HG03196 (cell line): ENCODE results near the gene SVOP.
"Not testable (repeated sequence)": the region's sequence is repeated elsewhere in the genome, so short reads cannot be mapped to it uniquely, and the experiment has no call there.

Experiments
- ATAC-seq: cut with Tn5 transposase; IDR thresholded peaks from one replicate; pipeline ENCODE4 v1.9.1; 2021; ENCODE audit not compliant: unreplicated experiment

SVOP gene

DNA sequence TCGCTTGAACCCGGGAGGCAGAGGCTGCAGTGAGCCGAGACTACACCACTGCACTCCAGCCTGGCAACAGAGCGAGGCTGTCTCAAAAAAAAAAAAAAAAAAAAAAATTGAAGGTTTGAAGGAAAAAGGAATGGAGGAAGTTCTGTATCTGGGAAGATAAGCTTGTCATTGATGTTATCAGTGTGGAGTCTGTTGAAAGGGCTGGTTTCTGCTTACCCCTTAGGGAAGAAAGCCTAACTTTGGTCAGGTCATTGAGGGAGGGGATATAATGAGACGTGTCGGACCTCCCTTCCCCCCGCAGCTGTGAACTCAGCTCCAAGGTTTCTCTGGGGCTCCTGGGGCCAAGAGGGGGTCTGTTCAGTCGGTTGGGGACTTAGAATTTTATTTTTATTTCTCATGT is 124.5 kb downstream of the SVOP start:
- ATAC-seq, result no peak

GRCh38 chr12:108895220-108895802 is 125.6 kb downstream of the SVOP start:
- no peak for ATAC-seq

GRCh38 chr12:108890208-108890607 is 130.7 kb downstream of the SVOP start:
- no peak for ATAC-seq

DNA sequence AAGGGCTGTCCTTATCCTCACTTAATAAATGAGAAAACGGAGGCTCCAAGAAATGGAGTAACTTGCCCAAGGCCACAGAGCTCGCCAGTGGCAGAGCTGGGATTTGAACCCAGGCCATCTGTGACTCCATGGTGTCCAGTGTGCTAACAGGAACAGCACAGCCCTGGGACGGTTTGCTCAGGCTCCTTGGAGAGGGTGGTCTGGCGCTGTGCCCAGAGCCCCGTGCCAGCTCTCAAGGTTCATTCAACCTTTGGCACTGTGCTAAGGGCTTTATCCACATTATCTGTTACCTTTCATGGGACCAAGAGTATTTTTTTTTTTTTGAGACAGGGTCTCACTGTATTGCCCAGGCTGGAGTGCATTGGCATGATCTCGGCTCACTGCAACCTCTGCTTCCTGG is 132.8 kb downstream of the SVOP start:
- ATAC-seq, result no peak

DNA sequence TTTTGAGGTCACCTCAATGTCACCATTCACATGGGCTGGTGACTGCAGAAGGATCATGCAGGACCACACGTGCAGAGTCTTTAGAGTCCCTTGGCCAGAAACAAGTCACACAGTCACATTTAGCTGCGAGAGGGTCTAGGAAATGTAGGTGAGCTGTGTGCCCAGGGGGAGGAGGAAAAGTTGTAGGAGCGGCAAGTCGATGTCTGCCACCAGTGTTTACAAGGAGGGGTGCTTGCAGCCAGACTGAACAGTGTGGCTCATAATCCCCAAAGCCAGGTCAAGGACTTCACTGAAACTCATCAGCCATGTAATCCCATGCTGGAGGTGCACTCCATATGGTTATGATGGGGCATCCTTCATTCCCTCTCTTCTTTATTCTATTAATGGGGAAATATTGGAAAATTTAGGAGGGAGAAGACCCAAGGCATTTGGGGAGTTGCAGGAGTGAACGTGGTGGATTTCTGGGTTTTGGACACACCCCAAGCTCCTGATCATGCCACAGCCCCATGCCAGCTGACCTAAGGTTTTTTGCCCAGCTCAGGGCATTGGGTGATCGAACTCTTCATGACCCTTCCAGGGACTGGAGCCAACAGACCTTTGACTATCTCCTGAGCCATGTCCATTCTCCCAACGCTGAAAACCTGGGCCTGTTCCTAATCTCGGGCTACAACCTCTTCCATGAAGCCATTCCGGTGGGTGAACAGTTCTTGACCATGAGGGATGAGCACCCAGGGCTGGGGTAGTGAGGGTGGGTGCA is 133.8 kb downstream of the SVOP start:
- no peak for ATAC-seq

DNA sequence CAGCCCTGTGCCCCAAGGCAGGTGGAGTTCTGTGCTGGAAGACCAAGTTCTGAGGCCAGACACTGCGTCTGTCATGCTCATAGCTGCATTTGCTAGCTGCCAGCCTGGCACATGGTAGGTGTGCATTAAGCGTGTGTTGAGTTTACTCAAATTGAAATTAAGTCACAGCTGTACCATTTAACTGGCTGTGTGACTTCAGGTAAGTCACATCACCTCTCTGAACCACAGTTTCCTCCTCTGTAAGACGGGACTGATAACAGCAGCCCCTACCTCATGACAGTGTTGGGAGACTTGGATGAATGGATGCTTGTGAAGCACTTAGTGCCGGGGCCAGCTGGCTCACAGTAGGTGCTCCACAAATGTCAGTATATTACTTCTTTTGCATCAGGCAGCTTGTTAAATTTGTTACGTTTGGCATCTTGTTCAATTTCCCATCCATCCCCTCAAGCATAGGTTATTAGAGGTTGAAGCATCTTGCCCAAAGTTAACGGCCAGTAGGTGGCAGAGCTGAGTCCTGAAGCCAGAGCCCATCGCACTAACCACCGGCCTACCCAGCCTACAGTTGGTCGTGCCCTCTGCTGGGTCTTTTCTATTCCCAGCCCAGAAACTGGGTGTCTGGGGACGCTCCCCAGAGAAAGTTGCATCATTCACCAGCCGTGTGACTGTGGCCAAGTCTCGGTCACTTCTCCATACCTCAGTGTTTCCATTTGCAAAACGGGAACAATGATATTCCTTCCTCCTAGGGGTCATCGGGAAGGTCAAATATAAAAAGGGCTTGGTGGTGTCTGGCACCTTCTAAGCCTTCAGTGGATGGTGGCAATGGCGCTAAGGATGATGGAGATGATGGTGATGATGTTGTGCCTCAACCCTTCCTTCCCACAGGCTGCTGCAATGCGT is 136.5 kb downstream of the SVOP start:
- ATAC-seq, result no peak

DNA sequence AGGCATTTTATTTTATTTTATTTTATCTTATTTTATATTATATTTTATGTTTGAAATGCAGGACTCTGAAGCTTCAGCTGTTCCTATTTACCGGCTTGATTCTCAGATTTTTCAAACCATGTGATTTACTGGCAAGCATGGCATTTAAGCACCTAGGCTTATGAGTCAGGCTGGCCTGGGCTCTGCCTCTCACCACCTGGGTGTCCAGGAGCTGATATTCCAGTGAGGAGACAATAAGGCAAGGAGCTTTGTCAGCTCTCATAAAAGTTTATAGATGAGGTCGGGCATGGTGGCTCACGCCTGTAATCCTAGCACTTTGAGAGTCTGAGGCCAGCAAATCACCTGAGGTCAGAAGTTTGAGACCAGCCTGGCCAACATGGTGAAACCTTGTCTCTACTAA is 138.9 kb downstream of the SVOP start:
- ATAC-seq, result no peak

DNA sequence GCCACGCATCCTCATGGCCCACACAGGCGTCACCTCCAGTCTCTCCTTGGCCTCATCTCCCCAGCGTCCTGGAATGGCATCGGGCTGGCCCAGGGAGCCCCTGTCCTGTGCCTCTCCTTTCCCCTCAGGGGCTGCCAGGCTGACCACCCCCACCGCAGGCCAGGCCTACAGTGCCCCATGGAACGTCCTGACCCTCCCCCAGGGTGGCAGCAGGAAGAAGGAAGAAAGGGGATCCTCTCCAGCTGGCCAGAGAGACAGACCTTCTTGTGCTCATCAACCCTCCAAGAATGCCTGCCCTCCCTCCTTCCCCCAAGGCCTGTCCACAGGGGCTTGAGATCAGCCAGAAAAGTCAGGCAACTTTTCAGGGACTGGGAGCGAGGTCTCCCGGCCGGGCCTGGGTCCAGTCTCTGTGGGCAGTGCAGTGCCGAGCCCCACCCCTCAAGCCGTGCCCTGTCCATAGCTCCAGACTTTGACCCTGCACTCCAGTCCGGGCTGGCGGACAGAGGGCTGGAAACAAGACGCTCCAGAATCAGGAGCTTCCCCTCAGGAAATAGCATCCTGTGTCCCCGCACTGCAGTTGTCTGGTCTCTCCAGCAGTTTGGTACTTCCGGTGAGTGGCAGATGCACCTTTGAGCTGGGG is 141.1 kb downstream of the SVOP start, which contains the start of gene DAO:
TSS of gene DAO (plus strand) at position 478 of the 640 bp plus-strand sequence. CDS start 4,915 bp downstream, outside the sequence.
- no peak for ATAC-seq

- no peak for ATAC-seq
Measured at GRCh38 chr12:108876550-108876949, 144.3 kb downstream of the SVOP start.

DNA sequence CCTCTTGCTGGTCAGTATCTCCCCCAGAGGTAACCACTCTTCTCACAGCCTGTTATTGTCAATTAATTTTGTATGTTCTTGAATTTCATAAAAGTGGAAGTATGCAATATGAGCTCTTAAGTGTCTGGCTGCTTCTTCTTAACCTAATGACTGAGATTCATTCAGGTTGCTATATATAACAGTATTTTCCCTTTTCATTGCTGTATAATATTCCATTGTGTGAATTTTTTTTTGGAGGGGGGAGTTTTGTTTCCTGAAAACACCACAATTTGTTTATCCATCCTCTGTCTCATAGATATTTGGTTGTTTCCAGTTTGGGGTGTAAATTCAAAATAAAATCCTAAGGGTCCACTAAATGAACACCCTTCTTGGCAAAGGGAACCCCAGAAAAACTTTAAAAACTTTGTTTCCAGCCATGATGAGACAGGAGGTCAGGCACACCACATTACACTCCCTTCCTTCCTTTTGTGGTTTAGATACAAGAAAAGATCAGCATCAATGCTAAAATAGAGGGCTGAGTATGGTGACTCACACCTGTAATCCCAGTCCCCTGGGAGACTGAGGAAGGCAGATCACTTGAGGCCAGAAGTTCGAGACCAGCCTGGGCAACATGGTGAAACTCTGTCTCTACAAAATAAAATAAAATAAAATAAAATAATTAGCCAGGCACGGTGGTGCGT is 145.0 kb downstream of the SVOP start:
- ATAC-seq, result no peak

DNA sequence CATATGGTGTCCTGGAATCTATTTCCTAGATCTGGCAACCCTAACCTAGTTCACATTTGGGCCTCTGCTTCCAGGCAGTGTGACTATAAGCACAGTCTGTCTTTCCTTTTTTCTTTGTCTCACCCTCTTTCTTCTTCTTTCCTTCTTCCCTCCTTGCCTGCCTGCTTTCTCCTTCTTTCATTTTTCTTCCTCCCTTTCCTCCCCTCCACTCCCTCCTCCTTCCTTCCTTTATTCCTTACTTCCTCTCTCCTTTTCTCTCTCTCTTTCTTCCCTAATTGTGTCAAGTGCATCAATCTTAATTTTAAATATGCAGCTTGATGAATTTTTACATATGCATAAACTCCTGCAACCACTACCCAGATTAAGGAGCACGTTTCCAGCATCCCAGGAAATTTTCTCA is 145.6 kb downstream of the SVOP start:
- ATAC-seq, result no peak

- ATAC-seq, result no peak
Measured at GRCh38 chr12:108868781-108869180, 152.1 kb downstream of the SVOP start.

DNA sequence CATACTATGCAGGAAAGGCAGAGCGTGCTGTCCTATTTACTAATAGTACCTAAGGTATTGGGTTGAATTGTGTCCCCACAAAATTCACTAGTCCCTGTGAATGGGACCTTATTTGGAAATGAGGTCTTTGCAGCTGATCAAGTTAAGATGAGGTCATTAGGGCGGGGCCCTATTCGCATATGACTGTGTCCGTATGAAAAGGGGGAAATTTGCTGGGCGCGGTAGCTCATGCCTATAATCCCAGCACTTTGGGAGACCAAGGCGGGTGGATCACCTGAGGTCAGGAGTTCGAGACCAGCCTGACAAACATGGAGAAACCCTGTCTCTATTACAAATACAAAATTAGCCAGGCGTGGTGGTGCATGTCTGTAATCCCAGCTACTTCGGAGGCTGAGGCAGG is 154.8 kb downstream of the SVOP start:
- not testable (repeated sequence) for ATAC-seq

GRCh38 chr12:108865169-108865568 is 155.7 kb downstream of the SVOP start:
- no peak for ATAC-seq

GRCh38 chr12:108862588-108862959 is 158.3 kb downstream of the SVOP start:
- no peak for ATAC-seq

- ATAC-seq, result no peak
Measured at GRCh38 chr12:108861878-108862587, 158.8 kb downstream of the SVOP start.

- no peak for ATAC-seq
Measured at GRCh38 chr12:108860443-108860842, 160.4 kb downstream of the SVOP start.

DNA sequence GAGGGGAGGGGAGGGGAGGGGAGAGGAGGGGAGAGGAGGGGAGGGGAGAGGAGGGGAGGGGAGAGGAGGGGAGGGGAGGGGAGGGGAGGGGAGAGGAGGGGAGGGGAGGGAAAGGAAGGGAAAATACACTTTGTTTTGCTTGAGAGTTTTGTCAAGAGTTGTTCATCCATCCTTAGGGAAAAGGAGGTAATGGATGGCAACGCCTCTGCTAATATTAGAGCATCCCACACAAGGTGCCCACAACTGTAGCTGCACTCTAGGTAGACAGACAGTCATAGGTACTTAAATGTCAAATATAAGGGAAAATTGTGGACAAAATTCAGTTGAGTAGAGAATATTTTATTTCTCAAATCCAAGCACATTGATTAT is 161.0 kb downstream of the SVOP start:
- no peak for ATAC-seq

GRCh38 chr12:108859141-108859922 is 161.5 kb downstream of the SVOP start:
- not testable (repeated sequence) for ATAC-seq
